ENCODE data around the gene KANK2.

- TF ChIP-seq CTCF (IDR thresholded peaks at IDR 0.05) (no peak), POLR2A (IDR thresholded peaks at IDR 0.05) (no peak)
These were observed 42.7 kb downstream of the KANK2 start for GRCh38 chr19:11154683-11155047.

Measured in right lobe of liver (tissue), 4 donors.